SH-SY5Y (cell line): ENCODE results near the gene RAP1B.

Experiments used
- GATA2 ChIP-seq: IDR thresholded peaks from 2 replicates; pipeline ENCODE4 v1.6.1; 2011; ENCODE audit warnings: mild to moderate bottlenecking, low read depth, low read length
- GATA3 ChIP-seq: IDR thresholded peaks from 2 replicates; pipeline ENCODE4 v1.6.1; 2011; ENCODE audit warnings: low read depth, mild to moderate bottlenecking, low read length, moderate library complexity

DNA sequence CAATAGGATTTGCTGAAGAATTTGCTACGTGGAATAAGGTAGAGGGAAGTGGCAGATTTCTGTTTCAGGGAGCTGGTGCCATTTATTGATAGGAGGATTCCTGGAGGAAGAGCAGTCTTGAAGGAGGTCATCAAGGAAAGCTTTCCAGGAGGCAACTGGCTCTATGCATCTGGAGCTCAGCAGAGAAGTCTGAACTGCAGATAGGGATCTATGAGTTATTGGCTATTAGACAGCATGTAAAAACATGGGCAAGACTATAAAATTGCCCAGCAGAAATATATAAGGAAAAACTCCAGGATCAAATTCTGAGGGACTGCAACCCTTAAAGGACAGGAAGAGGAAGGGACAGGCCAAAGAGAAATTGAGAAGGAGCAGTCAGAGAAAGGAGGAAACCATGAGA, 8.9 kb upstream of the RAP1B start:
- TF ChIP-seq GATA3, result no peak
- no peak for TF ChIP-seq GATA2
